ENCODE measurements around the gene SNIP1. TPM values are rescaled to one million over a fixed set of nuclear protein-coding genes. Genes with fewer than 3 reads are reported as not detected.

SNIP1 gene
- total RNA-seq, 1 experiment from 2014 or later, result 15.1 TPM

- Histone ChIP-seq H2BK20ac (ENCODE audit: low read depth, low read length, poor library complexity, severe bottlenecking) (no peak within 1 kb of the TSS), H3T11ph (ENCODE audit: low read length) (no peak within 1 kb of the TSS), H3K4me1 (ENCODE audit: insufficient read depth, low read length) (no peaks in the 10 kb centered on the region; the same call in 1 of the 2 replicates), H4K5ac (ENCODE audit: insufficient read length, low read depth, low read length) (no peak within 1 kb of the TSS), H2BK5ac (ENCODE audit: insufficient read length, low read length) (no peak within 1 kb of the TSS), H3K14ac (ENCODE audit: insufficient read depth, low read length) (peak within 1 kb of the TSS; percentile 92), H2BK12ac (ENCODE audit: insufficient read length, low read depth, low read length) (no peak within 1 kb of the TSS), H3K9ac (ENCODE audit: extremely low read depth, insufficient read length, low read length) (peak within 1 kb of the TSS; percentile 93), H2AFZ (ENCODE audit: low read length) (no peak within 1 kb of the TSS), H3K4me2 (ENCODE audit: insufficient read depth, insufficient read length, low read length) (peak within 1 kb of the TSS; percentile 80), H3K27me3 (ENCODE audit: insufficient read depth, low read length) (no peaks in the 10 kb centered on the region), H3K9me3 (ENCODE audit: control insufficient read depth, low read depth, low read length) (no peaks in the 10 kb centered on the region), H3K79me1 (ENCODE audit: insufficient read depth, low read depth, low read length, poor library complexity, severe bottlenecking) (no peaks in the 10 kb centered on the region), H3K23ac (ENCODE audit: insufficient read length, low read depth, low read length) (no peak within 1 kb of the TSS), H2AK5ac (ENCODE audit: insufficient read length, low read length) (no peak within 1 kb of the TSS), H3K23me2 (ENCODE audit: insufficient read length, low read depth, low read length, poor library complexity, severe bottlenecking) (peaks cover 6% of the 10 kb centered on the region), H2BK120ac (ENCODE audit: low read depth, low read length, poor library complexity, severe bottlenecking) (no peak within 1 kb of the TSS), H3K56ac (ENCODE audit: insufficient read length, low read depth, low read length) (no peak within 1 kb of the TSS), H4K91ac (ENCODE audit: insufficient read length, low read depth, low read length) (no peak within 1 kb of the TSS), H4K8ac (replicated peaks; ENCODE audit: insufficient read length, low read depth, low read length) (no peak within 1 kb of the TSS), H3K18ac (ENCODE audit: insufficient read length, low read depth, low read length) (peak within 1 kb of the TSS; percentile 84), H3K27ac (ENCODE audit: insufficient read length, low read depth, low read length) (no peak within 1 kb of the TSS), H2BK15ac (ENCODE audit: low read depth, low read length) (no peak within 1 kb of the TSS), H3K79me2 (ENCODE audit: insufficient read depth, low read length) (peaks cover 20% of the 10 kb centered on the region; the same call in 1 of the 2 replicates), H3K4ac (ENCODE audit: low read depth, low read length) (no peak within 1 kb of the TSS), H4K20me1 (ENCODE audit: control insufficient read depth, insufficient read depth, insufficient read length) (no peaks in the 10 kb centered on the region)
- H3K9me3 Mint-ChIP-seq, result peaks cover 0 to 3% of the 10 kb centered on the region in 2 experiments; a peak in 1 of 5 replicates
- DNase-seq, result peak; percentile 98
- TF ChIP-seq, protein P1, sequence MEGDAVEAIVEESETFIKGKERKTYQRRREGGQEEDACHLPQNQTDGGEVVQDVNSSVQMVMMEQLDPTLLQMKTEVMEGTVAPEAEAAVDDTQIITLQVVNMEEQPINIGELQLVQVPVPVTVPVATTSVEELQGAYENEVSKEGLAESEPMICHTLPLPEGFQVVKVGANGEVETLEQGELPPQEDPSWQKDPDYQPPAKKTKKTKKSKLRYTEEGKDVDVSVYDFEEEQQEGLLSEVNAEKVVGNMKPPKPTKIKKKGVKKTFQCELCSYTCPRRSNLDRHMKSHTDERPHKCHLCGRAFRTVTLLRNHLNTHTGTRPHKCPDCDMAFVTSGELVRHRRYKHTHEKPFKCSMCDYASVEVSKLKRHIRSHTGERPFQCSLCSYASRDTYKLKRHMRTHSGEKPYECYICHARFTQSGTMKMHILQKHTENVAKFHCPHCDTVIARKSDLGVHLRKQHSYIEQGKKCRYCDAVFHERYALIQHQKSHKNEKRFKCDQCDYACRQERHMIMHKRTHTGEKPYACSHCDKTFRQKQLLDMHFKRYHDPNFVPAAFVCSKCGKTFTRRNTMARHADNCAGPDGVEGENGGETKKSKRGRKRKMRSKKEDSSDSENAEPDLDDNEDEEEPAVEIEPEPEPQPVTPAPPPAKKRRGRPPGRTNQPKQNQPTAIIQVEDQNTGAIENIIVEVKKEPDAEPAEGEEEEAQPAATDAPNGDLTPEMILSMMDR (conservative IDR thresholded peaks at IDR 0.05), result no peak
- H3K4me3 Mint-ChIP-seq, result peak within 1 kb of the TSS; percentile 96 to 99
- H3K4me1 Mint-ChIP-seq, result peaks cover 9 to 18% of the 10 kb centered on the region in 2 experiments; a peak in 3 of 4 replicates
- WGBS (ENCODE audit: extremely low coverage, insufficient read length, low lambda C conversion rate), result no CpG with 5 or more reads among the region's 51 CpGs
- H3K27me3 Mint-ChIP-seq (ENCODE audit: low read depth), result peaks cover 16% of the 10 kb centered on the region
- H3K36me3 Mint-ChIP-seq (ENCODE audit: insufficient read depth in 1 of 3, low read depth in 3 of 3), result peaks cover 14 to 31% (median 29%) of the 10 kb centered on the region in 3 experiments; a peak in 6 of 7 replicates
- peak within 1 kb of the TSS; percentile 98 to 100 (median 99) for H3K27ac Mint-ChIP-seq
Measured at GRCh38 chr1:37595440-37596181, 41.5 kb upstream of the SNIP1 start, which contains the start of gene GNL2. Gene GNL2 (minus strand): TSS chr1:37595937. CDS start chr1:37595822, 115 bp downstream.

Measured in H9 (cell line).